Endothelial cell (in vitro differentiated cells): ENCODE measurements around the gene PLA2G5. TPM values are rescaled to one million over a fixed set of nuclear protein-coding genes. Genes with fewer than 3 reads are reported as not detected.

ENCODE experiments used
- DNase-seq: peaks from one replicate; pipeline ENCODE4 v3.0.0; 2021; ENCODE audit warnings: low spot score
- H3K27ac Mint-ChIP-seq: one replicate; pipeline ENCODE4 v1.8.0; 2021; ENCODE audit warnings: mixed read lengths, inconsistent platforms; ENCODE audit not compliant: unreplicated experiment
- H3K27me3 Mint-ChIP-seq: one replicate; pipeline ENCODE4 v1.8.0; 2021; ENCODE audit warnings: mild to moderate bottlenecking, moderate library complexity, mixed read lengths, inconsistent platforms; ENCODE audit not compliant: unreplicated experiment
- H3K36me3 Mint-ChIP-seq: one replicate; pipeline ENCODE4 v1.8.0; 2021; ENCODE audit warnings: mild to moderate bottlenecking, low read depth, mixed read lengths, inconsistent platforms; ENCODE audit not compliant: unreplicated experiment
- H3K4me1 Mint-ChIP-seq: one replicate; pipeline ENCODE4 v1.8.0; 2021; ENCODE audit warnings: mild to moderate bottlenecking, mixed read lengths, inconsistent platforms; ENCODE audit not compliant: unreplicated experiment
- H3K4me3 Mint-ChIP-seq: one replicate; pipeline ENCODE4 v1.8.0; 2021; ENCODE audit warnings: mild to moderate bottlenecking, mixed read lengths, inconsistent platforms; ENCODE audit not compliant: unreplicated experiment
- H3K9me3 Mint-ChIP-seq: one replicate; pipeline ENCODE4 v1.8.0; 2021; ENCODE audit warnings: mixed read lengths, inconsistent platforms; ENCODE audit not compliant: unreplicated experiment
- CTCF ChIP-seq: fragments of 200-600 bp; sonication (generic); IDR thresholded peaks from one replicate; pipeline ENCODE4 v1.5.0; 2021; ENCODE audit warnings: antibody characterized with exemption; ENCODE audit not compliant: unreplicated experiment
- total RNA-seq: library from RNA; stranded (reverse); fragmentation: NEBNext Ultra II Directional; extraction: Animal tissue kit (Norgen Biotek cat#: 25700); gene quantifications from one replicate; pipeline ENCODE4 v1.2.1, GENCODE V29; 2021; ENCODE audit not compliant: unreplicated experiment

Gene PLA2G5
- total RNA-seq, 1 donor from 2014 or later, result 0.77 TPM

DNA sequence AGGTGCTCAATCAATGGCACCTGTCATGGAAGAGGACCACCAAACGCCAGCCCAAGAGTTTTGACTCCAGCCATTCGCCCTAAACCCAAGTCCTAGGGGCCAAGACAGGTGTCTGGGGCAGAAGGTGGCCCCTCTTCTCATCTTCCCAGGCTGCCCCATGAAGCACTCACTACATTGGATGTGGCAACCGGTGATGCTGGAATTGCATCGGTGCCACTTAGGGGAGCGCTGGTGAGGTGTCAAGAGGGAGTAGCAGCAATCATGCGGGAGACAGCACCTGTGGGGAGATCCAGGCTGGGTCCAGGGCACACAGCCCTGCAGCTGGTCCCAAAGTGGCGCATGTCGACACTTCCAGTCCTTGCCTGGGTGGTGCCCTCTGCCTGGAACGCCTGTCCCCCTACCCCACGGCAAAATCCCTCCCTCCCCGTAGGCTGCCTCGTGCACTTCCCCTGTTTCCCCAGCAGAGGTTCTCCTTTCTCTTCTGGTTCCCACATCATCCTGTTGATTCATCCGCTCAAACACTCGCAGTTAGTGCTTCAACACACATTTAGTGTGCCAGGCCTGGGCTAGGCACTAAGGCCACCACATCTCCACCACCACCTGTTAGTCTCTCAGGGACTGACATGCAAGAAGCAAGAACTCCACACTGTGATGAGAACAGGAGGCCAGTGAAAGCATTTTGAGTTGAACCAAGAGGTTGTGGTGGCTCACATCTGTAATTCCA is 30.8 kb downstream of the PLA2G5 start:
- H3K4me1 Mint-ChIP-seq, result peaks cover 3% of the 10 kb centered on the region
- peak; percentile 71 for TF ChIP-seq CTCF
- H3K36me3 Mint-ChIP-seq, result no peaks in the 10 kb centered on the region
- H3K27ac Mint-ChIP-seq, result no peak overlapping the region
- H3K27me3 Mint-ChIP-seq, result no peaks in the 10 kb centered on the region
- H3K4me3 Mint-ChIP-seq, result no peak overlapping the region
- peaks cover 8% of the 10 kb centered on the region for H3K9me3 Mint-ChIP-seq
- peak; percentile 54 for DNase-seq

DNA sequence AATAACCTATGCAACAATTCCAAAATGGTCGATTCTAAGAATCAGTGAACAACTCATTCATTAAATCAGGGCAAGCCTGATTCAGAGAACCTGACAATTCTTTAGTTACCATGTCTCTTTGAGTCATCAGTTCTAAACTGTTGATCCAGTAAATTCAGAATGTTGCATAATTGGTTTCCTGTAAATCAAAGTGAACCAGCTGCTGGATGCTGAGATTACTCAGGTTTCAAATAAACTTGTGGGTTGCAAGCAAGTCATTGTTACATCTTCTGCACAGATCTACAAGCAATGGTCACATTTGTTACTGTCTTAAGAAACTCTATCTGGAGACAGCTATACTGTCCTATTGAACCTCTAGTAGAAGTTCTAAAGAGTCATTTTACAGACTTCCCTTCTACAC is 32.9 kb downstream of the PLA2G5 start:
- Mint-ChIP-seq H3K9me3 (peaks cover 4% of the 10 kb centered on the region), H3K27me3 (no peaks in the 10 kb centered on the region), H3K27ac (no peak overlapping the region), H3K4me3 (no peak overlapping the region), H3K4me1 (peaks cover 3% of the 10 kb centered on the region), H3K36me3 (no peaks in the 10 kb centered on the region)
- no peak for DNase-seq
- TF ChIP-seq CTCF, result no peak

- no peaks in the 10 kb centered on the region for H3K36me3 Mint-ChIP-seq
- no peak for DNase-seq
- peaks cover 2% of the 10 kb centered on the region for H3K4me1 Mint-ChIP-seq
- TF ChIP-seq CTCF, result no peak
- H3K27ac Mint-ChIP-seq, result no peak overlapping the region
- no peak overlapping the region for H3K4me3 Mint-ChIP-seq
- no peaks in the 10 kb centered on the region for H3K9me3 Mint-ChIP-seq
- peaks cover 2% of the 10 kb centered on the region for H3K27me3 Mint-ChIP-seq
Observed at GRCh38 chr1:20105856-20106255, 35.9 kb downstream of the PLA2G5 start.

GRCh38 chr1:20107351-20107750 is 37.4 kb downstream of the PLA2G5 start:
- H3K27me3 Mint-ChIP-seq, result peaks cover 2% of the 10 kb centered on the region
- H3K4me3 Mint-ChIP-seq, result no peak overlapping the region
- no peak for TF ChIP-seq CTCF
- no peaks in the 10 kb centered on the region for H3K9me3 Mint-ChIP-seq
- no peak for DNase-seq
- H3K27ac Mint-ChIP-seq, result no peak overlapping the region
- H3K36me3 Mint-ChIP-seq, result no peaks in the 10 kb centered on the region
- no peaks in the 10 kb centered on the region for H3K4me1 Mint-ChIP-seq

- no peaks in the 10 kb centered on the region for H3K36me3 Mint-ChIP-seq
- no peak for TF ChIP-seq CTCF
- no peak for DNase-seq
- peaks cover 2% of the 10 kb centered on the region for H3K27me3 Mint-ChIP-seq
- no peaks in the 10 kb centered on the region for H3K4me1 Mint-ChIP-seq
- H3K27ac Mint-ChIP-seq, result no peak overlapping the region
- H3K9me3 Mint-ChIP-seq, result no peaks in the 10 kb centered on the region
- no peak overlapping the region for H3K4me3 Mint-ChIP-seq
Observed at GRCh38 chr1:20107796-20108195, 37.8 kb downstream of the PLA2G5 start.
